ENCODE results near the gene FAM234B. TPM values are rescaled to one million over a fixed set of nuclear protein-coding genes. Genes with fewer than 3 reads are reported as not detected.

The FAM234B gene
- total and polyA plus RNA-seq, 7 donors: 0.89 to 4.0 (median 2.1) TPM

GRCh38 chr12:13102461-13103195 lies 58.4 kb downstream of the FAM234B start:
- 52 to 59% (median 54%) methylated on average over 7 of the region's 7 CpGs for WGBS, 3 donors

GRCh38 chr12:13103391-13104033 lies 59.3 kb downstream of the FAM234B start, which contains the start of gene GSG1:
TSS of gene GSG1 (minus strand) at chr12:13103667. CDS start at chr12:13103512, 155 bp downstream.
- H3K27ac ChIP-seq: peak within 1 kb of the TSS; percentile 85
- ATAC-seq: no peak
- H3K4me1 ChIP-seq: peaks cover 6% of the 10 kb centered on the region
- no peaks in the 10 kb centered on the region for H3K9me3 ChIP-seq
- TF ChIP-seq CTCF (IDR thresholded peaks at IDR 0.05): no peak
- H3K27me3 ChIP-seq (ENCODE audit: insufficient read depth in 3 of 3, low read length in 2 of 3): no peaks in the 10 kb centered on the region
- intact Hi-C loops (cut with DNase I): loop anchor here in 1 of 2 donors (5.0 kb wide), 1 partner anchor 104 kb away; no protein-coding TSS in a partner anchor
- no peak for DNase-seq
- WGBS, 3 donors: 84 to 91% (median 89%) methylated on average over 8 of the region's 8 CpGs
- no peaks in the 10 kb centered on the region for H3K36me3 ChIP-seq (ENCODE audit: insufficient read depth in 1 of 2, low read depth in 1 of 2)
- H3K4me3 ChIP-seq: no peak within 1 kb of the TSS

More at GRCh38 chr12:13102461-13103195, 58.4 kb downstream of the FAM234B start:
- Histone ChIP-seq H3K4me3 (no peak overlapping the region), H3K27me3 (ENCODE audit: insufficient read depth in 3 of 3, low read length in 2 of 3) (no peaks in the 10 kb centered on the region), H3K27ac (peak overlapping the region; percentile 85), H3K36me3 (ENCODE audit: insufficient read depth in 1 of 2, low read depth in 1 of 2) (no peaks in the 10 kb centered on the region), H3K9me3 (no peaks in the 10 kb centered on the region), H3K4me1 (peaks cover 6% of the 10 kb centered on the region)
- ATAC-seq (no peak), DNase-seq (no peak)
- no peak for TF ChIP-seq CTCF (IDR thresholded peaks at IDR 0.05)
- intact Hi-C loops (cut with DNase I): loop anchor here in 1 of 2 donors (5.0 kb wide), 1 partner anchor 105 kb away; no protein-coding TSS in a partner anchor

GRCh38 chr12:13104409-13104808 lies 60.2 kb downstream of the FAM234B start:
- H3K36me3 ChIP-seq (ENCODE audit: insufficient read depth in 1 of 2, low read depth in 1 of 2): no peaks in the 10 kb centered on the region
- H3K4me3 ChIP-seq: no peak overlapping the region
- H3K9me3 ChIP-seq: no peaks in the 10 kb centered on the region
- intact Hi-C loops (cut with DNase I): loop anchor here in 1 of 2 donors (5.0 kb wide), 1 partner anchor 103 kb away; no protein-coding TSS in a partner anchor
- H3K27me3 ChIP-seq (ENCODE audit: insufficient read depth in 3 of 3, low read length in 2 of 3): no peaks in the 10 kb centered on the region
- no peak for TF ChIP-seq CTCF (IDR thresholded peaks at IDR 0.05)
- peaks cover 6% of the 10 kb centered on the region for H3K4me1 ChIP-seq
- no peak overlapping the region for H3K27ac ChIP-seq
- WGBS, 3 donors: 82 to 86% (median 83%) methylated on average over 3 of the region's 3 CpGs
- no peak for DNase-seq
- no peak for ATAC-seq

GRCh38 chr12:13105781-13106180 lies 61.6 kb downstream of the FAM234B start:
- no peak for DNase-seq
- ATAC-seq: no peak
- intact Hi-C loops (cut with DNase I): no loop called here

More at GRCh38 chr12:13105781-13106180, 61.6 kb downstream of the FAM234B start:
- WGBS, 3 donors: 81 to 96% (median 92%) methylated on average over 1 of the region's 1 CpG
- no peaks in the 10 kb centered on the region for H3K27me3 ChIP-seq (ENCODE audit: insufficient read depth in 3 of 3, low read length in 2 of 3)
- H3K27ac ChIP-seq: no peak overlapping the region
- H3K36me3 ChIP-seq (ENCODE audit: insufficient read depth in 1 of 2, low read depth in 1 of 2): no peaks in the 10 kb centered on the region
- H3K9me3 ChIP-seq: no peaks in the 10 kb centered on the region
- TF ChIP-seq CTCF (IDR thresholded peaks at IDR 0.05): no peak
- H3K4me3 ChIP-seq: no peak overlapping the region
- H3K4me1 ChIP-seq: peaks cover 6% of the 10 kb centered on the region
